HG03108 (cell line): ENCODE results near the gene CRKL.

Source experiments
- ATAC-seq: cut with Tn5 transposase; IDR thresholded peaks from one replicate; pipeline ENCODE4 v1.9.1; 2021; ENCODE audit warnings: moderate library complexity; ENCODE audit not compliant: unreplicated experiment

The CRKL gene

GRCh38 chr22:20994128-20994901 lies 77.1 kb downstream of the CRKL start:
- ATAC-seq: no peak

DNA sequence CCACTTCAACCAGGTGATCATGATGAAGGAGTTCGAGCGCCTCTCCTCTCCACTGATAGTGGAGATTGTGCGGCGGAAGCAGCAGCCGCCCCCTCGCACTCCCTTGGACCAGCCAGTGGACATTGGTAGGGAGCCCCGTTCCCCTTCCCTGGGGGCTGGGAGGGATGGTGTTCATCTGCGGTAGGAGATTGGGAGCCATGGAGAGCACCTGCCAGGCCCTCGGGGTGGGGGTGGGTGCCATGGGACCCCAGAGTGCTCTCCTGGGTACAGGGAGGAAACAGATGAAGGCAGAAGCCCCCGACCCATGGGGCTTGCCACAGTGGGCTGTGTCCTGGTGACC lies 77.7 kb downstream of the CRKL start:
- no peak for ATAC-seq

DNA sequence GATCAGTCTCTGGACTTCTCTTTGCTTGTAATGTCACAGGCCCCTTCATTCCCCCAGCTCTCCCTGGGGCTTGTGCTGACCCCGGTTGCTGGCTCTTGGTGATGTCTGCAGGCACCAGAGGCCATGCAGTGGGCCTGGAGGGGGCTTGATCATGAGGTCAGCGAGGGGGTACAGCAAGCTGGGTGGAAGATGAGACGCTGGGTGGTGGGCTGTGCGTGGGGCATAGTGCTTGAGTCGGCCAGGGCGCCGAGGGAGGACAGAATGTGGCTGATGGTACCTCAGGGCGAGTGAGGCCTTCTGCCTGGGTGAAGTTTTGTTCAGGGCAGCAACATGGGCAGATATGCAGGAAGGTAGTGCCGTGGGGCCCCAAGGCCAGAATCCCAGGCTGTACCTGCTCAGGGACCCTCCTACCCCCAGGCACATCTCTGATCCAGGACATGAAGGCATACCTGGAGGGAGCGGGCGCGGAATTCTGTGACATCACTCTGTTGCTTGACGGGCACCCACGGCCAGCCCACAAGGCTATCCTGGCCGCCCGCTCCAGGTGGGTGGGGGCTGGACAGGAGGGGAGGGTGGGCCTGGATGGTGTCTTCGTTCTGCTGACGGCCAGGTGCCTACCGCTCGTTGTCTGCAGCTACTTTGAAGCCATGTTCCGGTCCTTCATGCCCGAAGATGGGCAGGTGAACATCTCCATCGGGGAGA lies 78.3 kb downstream of the CRKL start:
- no peak for ATAC-seq

- no peak for ATAC-seq
Measured at GRCh38 chr22:20996031-20996410, 78.8 kb downstream of the CRKL start.

DNA sequence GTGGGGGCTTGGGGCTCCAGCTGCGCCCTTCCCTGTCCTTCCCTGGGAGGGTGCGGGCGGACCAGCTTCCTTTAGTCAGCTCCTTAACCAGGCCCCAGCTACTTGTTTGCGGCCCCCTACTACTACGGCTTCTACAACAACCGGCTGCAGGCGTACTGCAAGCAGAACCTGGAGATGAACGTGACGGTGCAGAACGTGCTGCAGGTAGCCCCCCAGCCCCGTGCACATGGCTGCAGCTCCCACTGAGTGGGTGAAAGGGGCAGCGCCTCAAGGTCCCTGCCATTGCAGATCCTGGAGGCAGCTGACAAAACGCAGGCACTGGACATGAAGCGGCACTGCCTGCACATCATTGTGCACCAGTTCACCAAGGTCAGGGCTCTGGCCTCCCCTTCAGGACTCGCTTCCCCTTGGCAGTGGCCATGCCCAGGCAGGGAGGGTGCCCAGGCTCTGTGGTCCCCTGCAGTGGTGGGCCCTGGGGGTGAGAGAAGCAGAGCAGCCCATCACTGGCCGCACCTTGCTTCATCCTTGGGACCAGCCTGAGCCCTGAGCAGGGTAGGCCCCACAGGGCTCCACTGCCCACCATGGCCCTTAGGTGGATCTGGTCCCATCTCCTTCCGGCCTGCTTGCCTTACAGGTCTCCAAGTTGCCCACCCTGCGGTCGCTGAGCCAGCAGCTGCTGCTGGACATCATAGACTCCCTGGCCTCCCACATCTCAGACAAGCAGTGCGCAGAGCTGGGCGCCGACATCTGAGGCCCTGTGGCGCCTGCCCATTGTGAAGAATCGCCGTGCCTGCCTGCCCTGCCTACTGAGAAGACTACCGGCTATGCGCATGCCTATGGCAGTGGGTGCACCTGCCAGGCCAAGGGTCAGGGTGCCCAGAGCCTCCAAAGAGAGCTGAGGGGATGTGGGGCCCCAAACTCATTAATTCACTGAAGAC lies 79.7 kb downstream of the CRKL start:
- ATAC-seq: no peak

DNA sequence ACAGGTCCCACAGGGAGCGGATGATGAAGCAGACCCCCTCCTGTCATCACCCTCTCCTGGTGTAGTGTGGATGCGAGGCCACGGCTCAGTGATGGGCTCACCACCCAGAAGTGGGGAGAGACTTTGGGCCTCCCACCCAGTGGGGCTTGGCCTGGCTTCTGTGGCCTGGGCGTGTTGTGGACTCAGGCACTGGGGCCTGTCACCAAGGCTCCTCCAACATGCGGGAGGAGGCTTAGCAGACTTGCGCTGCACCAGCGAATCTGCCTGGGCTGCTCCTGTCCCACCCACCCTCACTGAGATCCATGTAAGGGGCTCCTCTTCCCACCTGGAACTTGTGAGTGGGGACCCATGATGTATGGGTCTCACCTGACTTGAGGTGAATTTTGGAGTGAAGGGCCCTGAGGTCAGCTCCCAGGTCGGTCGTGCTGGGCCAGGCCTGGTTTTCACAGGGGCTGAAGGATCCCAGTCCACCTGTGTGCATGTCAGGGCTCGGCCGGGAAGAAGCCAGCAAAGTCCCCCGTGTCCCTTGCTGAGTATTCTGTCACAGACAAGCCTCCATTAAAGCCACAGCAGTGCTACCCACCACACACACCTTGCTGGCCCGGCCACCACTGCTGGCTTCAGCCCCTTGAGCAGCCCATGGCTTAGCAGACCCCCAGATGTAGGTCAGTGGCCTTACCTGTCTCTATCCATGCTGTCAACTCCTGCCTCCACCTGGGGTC lies 80.5 kb downstream of the CRKL start:
- no peak for ATAC-seq

- ATAC-seq: no peak
Measured at GRCh38 chr22:20998411-20999336, 81.5 kb downstream of the CRKL start.

- no peak for ATAC-seq
Measured at GRCh38 chr22:20999350-21000206, 82.4 kb downstream of the CRKL start.

DNA sequence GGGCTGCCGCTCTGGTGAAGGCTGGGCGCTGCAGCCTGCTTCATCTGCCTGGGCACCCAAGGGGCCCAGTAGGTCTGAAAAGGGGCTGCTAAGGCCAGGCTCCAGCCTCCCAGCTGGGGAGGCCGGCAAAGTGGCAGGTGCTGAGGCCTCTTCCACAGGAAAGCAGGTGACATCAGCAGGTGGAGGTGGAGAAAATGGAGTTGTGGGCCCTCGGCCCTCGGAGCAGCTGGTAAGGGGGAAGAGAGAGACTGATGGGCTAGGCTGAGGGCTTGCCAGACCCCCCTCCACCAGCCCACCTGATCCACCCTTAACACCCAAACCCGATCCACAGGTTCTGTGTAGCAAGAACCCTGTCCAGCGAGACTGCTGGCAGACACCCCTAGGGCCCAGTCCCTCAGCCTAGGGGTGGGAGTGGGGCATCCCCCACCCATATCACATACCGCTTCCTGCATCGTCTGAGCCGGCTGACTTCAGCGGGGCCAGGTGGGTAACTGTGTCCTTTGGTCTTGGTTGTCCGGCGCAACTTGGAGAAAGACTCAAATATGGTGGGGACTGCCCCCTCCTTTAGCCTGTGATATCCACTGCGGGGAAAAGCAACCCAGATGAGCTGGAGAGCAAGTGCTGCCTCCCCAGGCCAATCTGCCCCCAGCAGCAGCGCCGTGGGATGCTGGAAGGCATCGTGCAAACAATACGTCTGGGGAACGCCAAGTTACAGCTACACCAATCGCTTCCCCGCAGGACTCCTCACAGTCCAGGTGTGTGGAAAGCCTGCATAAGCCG lies 83.2 kb downstream of the CRKL start:
- ATAC-seq: no peak

DNA sequence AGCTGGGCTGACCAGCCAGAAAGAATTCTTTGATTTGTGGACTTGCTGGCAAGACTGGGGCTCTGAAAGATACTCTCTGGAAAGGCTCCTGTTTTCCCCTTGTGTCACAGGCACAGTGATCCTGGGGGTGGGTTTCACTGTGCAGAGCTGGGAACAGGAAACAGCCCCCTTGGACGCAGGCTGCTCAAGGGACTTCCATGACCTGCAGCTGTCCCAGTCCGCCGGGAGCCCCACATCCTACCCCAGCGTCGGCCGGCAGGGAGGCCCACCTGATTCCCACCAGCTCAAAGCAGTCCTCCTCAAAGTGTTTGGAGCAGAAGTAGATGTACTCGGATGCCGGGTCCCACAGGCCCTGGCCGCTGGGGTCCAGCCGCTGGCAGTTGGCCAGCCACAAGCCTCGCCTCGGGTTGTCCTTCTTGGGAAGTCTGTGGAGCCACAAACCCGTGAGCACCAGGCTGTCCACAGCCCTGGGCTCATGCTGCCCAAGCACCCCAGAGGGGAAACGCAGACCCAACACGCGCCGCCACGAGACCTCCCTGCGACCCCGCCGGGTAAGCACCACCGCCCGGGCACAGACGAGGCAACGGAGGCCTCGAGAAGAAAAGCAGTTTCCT lies 83.9 kb downstream of the CRKL start:
- ATAC-seq: no peak

- ATAC-seq: peak; percentile 82
Measured at GRCh38 chr22:21001601-21002325, 84.6 kb downstream of the CRKL start, which contains the start of gene THAP7. THAP7 (minus strand) TSS chr22:21002118; CDS start chr22:21001911, 207 bp downstream.
